GM21825 (cell line): Measurements from ENCODE around the gene LRCH1.

Source experiments
- ATAC-seq: cut with Tn5 transposase; IDR thresholded peaks from one replicate; pipeline ENCODE4 v1.9.1; 2021; ENCODE audit warnings: mild to moderate bottlenecking, moderate library complexity; ENCODE audit not compliant: unreplicated experiment

LRCH1 gene

GRCh38 chr13:46630431-46631178 is 77.6 kb downstream of the LRCH1 start:
- no peak for ATAC-seq

GRCh38 chr13:46631179-46631542 is 78.2 kb downstream of the LRCH1 start:
- no peak for ATAC-seq

GRCh38 chr13:46632176-46632575 is 79.2 kb downstream of the LRCH1 start:
- ATAC-seq, result no peak

GRCh38 chr13:46633416-46633815 is 80.4 kb downstream of the LRCH1 start:
- ATAC-seq, result no peak

- ATAC-seq, result no peak
Observed at GRCh38 chr13:46636451-46636850, 83.5 kb downstream of the LRCH1 start.

GRCh38 chr13:46637213-46637612 is 84.2 kb downstream of the LRCH1 start:
- no peak for ATAC-seq

GRCh38 chr13:46638262-46638661 is 85.3 kb downstream of the LRCH1 start:
- ATAC-seq, result no peak

- ATAC-seq, result peak; percentile 81
Observed at GRCh38 chr13:46639033-46639981, 86.3 kb downstream of the LRCH1 start.

GRCh38 chr13:46640843-46641242 is 87.9 kb downstream of the LRCH1 start:
- no peak for ATAC-seq

- ATAC-seq, result no peak
Observed at GRCh38 chr13:46641274-46642081, 88.5 kb downstream of the LRCH1 start.

GRCh38 chr13:46642254-46642653 is 89.3 kb downstream of the LRCH1 start:
- ATAC-seq, result no peak

- no peak for ATAC-seq
Observed at GRCh38 chr13:46643165-46643777, 90.3 kb downstream of the LRCH1 start.

- no peak for ATAC-seq
Observed at GRCh38 chr13:46644816-46645215, 91.8 kb downstream of the LRCH1 start.

- no peak for ATAC-seq
Observed at GRCh38 chr13:46647512-46648065, 94.6 kb downstream of the LRCH1 start.

GRCh38 chr13:46648166-46648607 is 95.2 kb downstream of the LRCH1 start:
- peak; percentile 85 for ATAC-seq

- no peak for ATAC-seq
Observed at GRCh38 chr13:46649816-46650215, 96.8 kb downstream of the LRCH1 start.

- no peak for ATAC-seq
Observed at GRCh38 chr13:46654951-46655350, 102.0 kb downstream of the LRCH1 start.

GRCh38 chr13:46655377-46656180 is 102.6 kb downstream of the LRCH1 start:
- no peak for ATAC-seq

GRCh38 chr13:46656786-46657185 is 103.8 kb downstream of the LRCH1 start:
- ATAC-seq, result peak; percentile 63
